DND-41 (cell line): ENCODE data around the gene TBC1D17.

Experiments used
- ATAC-seq: fragments of 200-7000 bp; cut with Tn5 transposase; 3 replicates; pipeline ENCODE4 v1.9.1; 2021; ENCODE audit warnings: low read depth; ENCODE audit not compliant: insufficient read depth
- DNase-seq: peaks from one replicate; pipeline ENCODE4 v3.0.0-alpha.2; 2020
- H2AFZ ChIP-seq: 2 replicates; pipeline ENCODE4 v1.6.0; 2012; ENCODE audit warnings: low read depth, low read length
- H3K27ac ChIP-seq: 2 replicates; pipeline ENCODE4 v1.5.1; 2012; ENCODE audit warnings: low read length, inconsistent platforms
- H3K27me3 ChIP-seq: fragments of 200-600 bp; sonication (generic); 2 replicates; pipeline ENCODE4 v1.6.0; 2012; ENCODE audit warnings: low read length, mild to moderate bottlenecking, inconsistent platforms; ENCODE audit not compliant: insufficient read depth, poor library complexity
- H3K36me3 ChIP-seq: 2 replicates; pipeline ENCODE4 v1.5.1; 2012; ENCODE audit warnings: low read length, inconsistent platforms; ENCODE audit not compliant: insufficient read depth
- H3K4me1 ChIP-seq: 2 replicates; pipeline ENCODE4 v1.5.1; 2012; ENCODE audit warnings: mild to moderate bottlenecking, low read length; ENCODE audit not compliant: insufficient read depth
- H3K4me2 ChIP-seq: 2 replicates; pipeline ENCODE4 v1.6.0; 2012; ENCODE audit warnings: mild to moderate bottlenecking, moderate library complexity, low read length, inconsistent platforms; ENCODE audit not compliant: insufficient read depth
- H3K4me3 ChIP-seq, 2 experiments: fragments of 200-600 bp in 1 of 2; shearing (Covaris generic) in 1 of 2; 2 replicates each; pipeline ENCODE4 v1.5.1; 2012 to 2016; ENCODE audit warnings: inconsistent platforms in 2 of 2, low read length in 2 of 2, mild to moderate bottlenecking in 2 of 2, low read depth in 1 of 2, moderate library complexity in 1 of 2
- H3K79me2 ChIP-seq: 2 replicates; pipeline ENCODE4 v1.6.0; 2012; ENCODE audit warnings: low read length, inconsistent platforms; ENCODE audit not compliant: insufficient read depth
- H3K9ac ChIP-seq: 2 replicates; pipeline ENCODE4 v1.6.0; 2012; ENCODE audit warnings: low read depth, mild to moderate bottlenecking, inconsistent platforms, low read length, moderate library complexity
- H3K9me3 ChIP-seq: 2 replicates; pipeline ENCODE4 v1.5.1; 2012; ENCODE audit warnings: low read length, moderate library complexity, mild to moderate bottlenecking, inconsistent platforms; ENCODE audit not compliant: insufficient read depth, severe bottlenecking
- H4K20me1 ChIP-seq: 2 replicates; pipeline ENCODE4 v1.6.0; 2012; ENCODE audit warnings: low read length; ENCODE audit not compliant: insufficient read depth
- CTCF ChIP-seq: IDR thresholded peaks from 2 replicates; pipeline ENCODE4 v1.5.1; 2012; ENCODE audit warnings: borderline replicate concordance, low read length, moderate library complexity, mild to moderate bottlenecking; ENCODE audit not compliant: poor library complexity, severe bottlenecking; ENCODE audit errors: extremely low read depth
- EZH2 ChIP-seq: IDR thresholded peaks from 3 replicates; pipeline ENCODE4 v1.6.1; 2012; ENCODE audit warnings: borderline replicate concordance, low read depth, mild to moderate bottlenecking, moderate library complexity, low read length, inconsistent platforms; ENCODE audit not compliant: severe bottlenecking

Gene TBC1D17

GRCh38 chr19:49871349-49871985, 6.0 kb upstream of the TBC1D17 start:
- Histone ChIP-seq H4K20me1 (peaks cover 4% of the 10 kb centered on the region; the same call in 1 of the 2 replicates), H3K4me3 (no peak overlapping the region), H3K9ac (no peak overlapping the region), H3K27me3 (no peaks in the 10 kb centered on the region), H3K9me3 (no peaks in the 10 kb centered on the region), H3K4me2 (no peak overlapping the region), H3K36me3 (peaks cover 17% of the 10 kb centered on the region), H3K27ac (no peak overlapping the region), H3K79me2 (peaks cover 32% of the 10 kb centered on the region), H2AFZ (no peak overlapping the region), H3K4me1 (peaks cover 54% of the 10 kb centered on the region)
- TF ChIP-seq CTCF (no peak), EZH2 (no peak)
- ATAC-seq (no peak), DNase-seq (no peak)

- H3K4me2 ChIP-seq = no peak overlapping the region
- H4K20me1 ChIP-seq = no peaks in the 10 kb centered on the region
- no peak overlapping the region for H3K4me3 ChIP-seq
- H3K4me1 ChIP-seq = peaks cover 50% of the 10 kb centered on the region
- H3K9me3 ChIP-seq = no peaks in the 10 kb centered on the region
- TF ChIP-seq EZH2 = no peak
- TF ChIP-seq CTCF = no peak
- no peak overlapping the region for H3K9ac ChIP-seq
- no peak overlapping the region for H3K27ac ChIP-seq
- DNase-seq (no peak), ATAC-seq (no peak)
- no peaks in the 10 kb centered on the region for H3K27me3 ChIP-seq
- H3K79me2 ChIP-seq = peaks cover 26% of the 10 kb centered on the region
- peaks cover 17% of the 10 kb centered on the region for H3K36me3 ChIP-seq
- no peak overlapping the region for H2AFZ ChIP-seq
Observed at GRCh38 chr19:49872245-49873128, 5.0 kb upstream of the TBC1D17 start.

- peaks cover 47% of the 10 kb centered on the region for H3K4me1 ChIP-seq
Observed at GRCh38 chr19:49873129-49873521, 4.4 kb upstream of the TBC1D17 start.

More at GRCh38 chr19:49873129-49873521, 4.4 kb upstream of the TBC1D17 start:
- TF ChIP-seq EZH2 (no peak), CTCF (no peak)
- ATAC-seq (no peak), DNase-seq (no peak)
- no peaks in the 10 kb centered on the region for H3K9me3 ChIP-seq
- no peak overlapping the region for H3K27ac ChIP-seq
- H3K27me3 ChIP-seq = no peaks in the 10 kb centered on the region
- no peak overlapping the region for H3K4me2 ChIP-seq
- H3K36me3 ChIP-seq = peaks cover 17% of the 10 kb centered on the region
- no peaks in the 10 kb centered on the region; the same call in 1 of the 2 replicates for H4K20me1 ChIP-seq
- no peak overlapping the region for H3K9ac ChIP-seq
- no peak overlapping the region for H2AFZ ChIP-seq
- no peak overlapping the region for H3K4me3 ChIP-seq
- peaks cover 28% of the 10 kb centered on the region for H3K79me2 ChIP-seq
